ENCODE measurements around the gene DBX1.
"Not testable (repeated sequence)": the region's sequence is repeated elsewhere in the genome, so short reads cannot be mapped to it uniquely, and the experiment has no call there.

The DBX1 gene

GRCh38 chr11:20131788-20132666, 28.2 kb downstream of the DBX1 start:
- Histone ChIP-seq H3K4me1 (peaks cover 5 to 7% (median 6%) of the 10 kb centered on the region in 10 experiments; a peak in 5 of 20 replicates), H3K36me3 (no peaks in the 10 kb centered on the region), H3K4me2 (peak overlapping the region; percentile 84 to 99 (median 92)), H3K9ac (peak overlapping the region; percentile 39 to 74 (median 67)), H4K20me1 (no peaks in the 10 kb centered on the region; a peak in 1 of 22 replicates), H3K27me3 (peaks cover 0 to 13% (median 9%) of the 10 kb centered on the region in 11 experiments; a peak in 18 of 22 replicates), H3K4me3 (peak overlapping the region; percentile 52 to 70 (median 56)), H3K9me3 (replicated peaks in 1 of 11) (peaks cover 0 to 7% (median 0%) of the 10 kb centered on the region in 11 experiments; a peak in 1 of 22 replicates), H3K27ac (peak overlapping the region in 3 of 11 experiments; percentile 15 to 39 (median 20); a peak in 4 of 22 replicates)
- no peak for TF ChIP-seq Cebpa-rat (IDR thresholded peaks at IDR 0.05)

DNA sequence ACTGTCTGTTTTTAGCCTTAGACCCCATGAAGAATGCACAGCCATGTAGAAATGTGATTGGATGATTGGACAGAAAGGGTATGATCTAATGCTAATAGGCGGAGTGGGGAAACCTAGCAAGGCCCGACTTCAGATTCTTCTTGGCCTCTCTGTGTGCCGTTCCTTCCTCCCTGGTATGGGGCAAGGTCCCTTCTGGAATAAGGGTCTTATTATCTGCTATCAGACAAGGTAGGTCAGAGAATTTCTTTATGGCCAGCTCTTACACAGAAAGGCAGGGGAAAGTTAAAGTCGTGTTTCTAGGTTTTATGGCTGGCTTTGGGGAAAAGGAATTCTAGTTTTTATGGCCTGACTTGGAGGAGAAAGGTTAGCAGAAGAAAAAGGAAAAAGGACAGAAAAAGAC, 30.6 kb downstream of the DBX1 start:
- Histone ChIP-seq H3K9ac (no peak overlapping the region), H3K4me2 (no peak overlapping the region), H3K9me3 (replicated peaks in 1 of 11) (no peaks in the 10 kb centered on the region), H4K20me1 (no peaks in the 10 kb centered on the region; a peak in 1 of 22 replicates), H3K4me1 (peaks cover 5 to 7% (median 6%) of the 10 kb centered on the region in 10 experiments; a peak in 5 of 20 replicates), H3K36me3 (no peaks in the 10 kb centered on the region), H3K27me3 (peaks cover 0 to 13% (median 9%) of the 10 kb centered on the region in 11 experiments; a peak in 18 of 22 replicates), H3K27ac (no peak overlapping the region), H3K4me3 (no peak overlapping the region)
- TF ChIP-seq Cebpa-rat (IDR thresholded peaks at IDR 0.05), result no peak

DNA sequence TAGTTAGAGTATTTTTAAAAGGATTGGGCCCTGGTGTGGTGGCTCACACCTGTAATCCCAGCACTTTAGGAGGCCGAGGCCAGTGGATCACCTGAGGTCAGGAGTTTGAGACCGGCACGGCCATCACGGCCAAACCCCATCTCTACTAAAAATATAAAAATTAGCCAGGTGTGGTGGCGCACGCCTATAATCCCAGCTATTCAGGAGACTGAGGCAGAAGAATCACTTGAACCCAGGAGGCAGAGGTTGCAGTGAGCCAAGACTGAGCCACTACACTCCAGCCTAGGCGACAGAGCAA, 31.8 kb downstream of the DBX1 start:
- not testable (repeated sequence) for H3K27ac ChIP-seq; H3K9ac ChIP-seq; H3K4me3 ChIP-seq; H3K4me1 ChIP-seq; H3K9me3 ChIP-seq (replicated peaks in 1 of 11); H3K4me2 ChIP-seq; H4K20me1 ChIP-seq; H3K36me3 ChIP-seq
- peaks cover 0 to 13% (median 9%) of the 10 kb centered on the region in 11 experiments; a peak in 18 of 22 replicates for H3K27me3 ChIP-seq

DNA sequence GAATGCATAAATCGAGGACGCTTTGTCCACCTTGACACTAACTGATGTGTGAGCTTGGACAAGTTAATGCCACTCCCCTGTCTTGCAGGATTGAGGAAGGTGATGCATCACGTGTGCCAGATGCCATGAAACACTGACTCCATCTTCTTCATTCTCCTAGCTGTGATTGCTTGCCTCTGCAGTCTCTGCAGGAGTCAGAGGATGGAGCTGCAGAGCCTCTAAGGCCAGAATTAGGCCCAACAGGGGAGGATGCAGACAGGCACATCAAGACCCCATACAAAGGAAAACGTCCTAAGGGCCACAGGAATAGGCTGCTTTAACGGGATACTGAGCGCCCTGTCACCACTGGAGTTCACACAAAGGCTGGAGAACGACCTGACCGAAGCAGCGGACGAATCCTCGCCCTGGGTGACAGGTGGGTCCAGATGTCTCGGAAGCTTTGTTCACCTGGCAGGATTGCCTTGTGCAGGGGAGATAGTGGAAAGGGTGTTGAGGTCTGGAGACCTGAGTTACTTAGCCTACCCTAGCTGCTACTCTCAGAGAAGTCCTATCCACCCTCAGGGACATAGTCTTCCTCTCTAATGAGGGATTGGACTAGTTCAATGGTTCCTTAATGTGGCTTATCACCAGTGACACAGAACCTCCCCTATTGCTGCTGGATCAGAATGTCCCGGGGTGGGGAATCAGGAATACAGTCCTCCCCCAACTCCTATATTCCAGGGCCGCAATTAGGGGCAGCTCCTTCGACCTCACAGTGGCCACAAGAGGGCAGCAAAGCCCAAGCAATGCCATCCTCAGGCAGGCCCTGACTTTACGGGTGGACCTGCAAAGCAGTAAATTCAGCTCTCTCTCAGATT, 32.4 kb downstream of the DBX1 start:
- Histone ChIP-seq H3K36me3 (no peaks in the 10 kb centered on the region), H3K4me1 (peaks cover 5 to 7% (median 6%) of the 10 kb centered on the region in 10 experiments; a peak in 5 of 20 replicates), H3K9me3 (replicated peaks in 1 of 11) (no peaks in the 10 kb centered on the region), H3K4me2 (no peak overlapping the region), H3K27me3 (peaks cover 0 to 13% (median 9%) of the 10 kb centered on the region in 11 experiments; a peak in 18 of 22 replicates), H3K4me3 (no peak overlapping the region), H3K27ac (no peak overlapping the region), H4K20me1 (no peaks in the 10 kb centered on the region; a peak in 1 of 22 replicates), H3K9ac (no peak overlapping the region)
- TF ChIP-seq Cebpa-rat (IDR thresholded peaks at IDR 0.05), result no peak

GRCh38 chr11:20126724-20127123, 33.6 kb downstream of the DBX1 start:
- TF ChIP-seq Cebpa-rat (IDR thresholded peaks at IDR 0.05), result no peak
- no peak overlapping the region for H3K9ac ChIP-seq
- no peaks in the 10 kb centered on the region for H3K36me3 ChIP-seq
- H3K4me2 ChIP-seq, result no peak overlapping the region
- H3K27me3 ChIP-seq, result peaks cover 0 to 7% (median 5%) of the 10 kb centered on the region in 11 experiments; a peak in 18 of 22 replicates
- peaks cover 0 to 2% (median under 1%) of the 10 kb centered on the region in 10 experiments; a peak in 2 of 20 replicates for H3K4me1 ChIP-seq
- H3K9me3 ChIP-seq (replicated peaks in 1 of 11), result no peaks in the 10 kb centered on the region
- H3K27ac ChIP-seq, result no peak overlapping the region
- no peaks in the 10 kb centered on the region; a peak in 1 of 22 replicates for H4K20me1 ChIP-seq
- no peak overlapping the region for H3K4me3 ChIP-seq

DNA sequence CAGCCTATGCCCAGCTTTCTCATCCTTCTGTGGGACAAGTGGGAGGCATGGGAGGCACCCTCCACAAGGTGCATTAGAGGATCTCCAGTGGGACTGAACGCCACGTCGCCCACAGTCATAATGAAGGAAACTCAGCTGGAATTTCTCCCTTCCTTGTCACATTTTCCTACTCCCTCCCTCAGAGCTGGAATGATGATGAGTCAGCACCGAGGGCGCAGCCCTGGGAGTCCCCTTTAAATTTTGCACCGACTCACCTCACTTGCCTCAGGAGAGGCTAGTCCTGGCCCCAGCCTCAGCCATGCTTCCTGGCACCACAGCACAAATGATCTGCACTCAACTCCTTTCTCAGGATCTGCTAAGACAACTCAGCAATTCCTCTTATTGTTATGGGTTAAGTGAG, 34.3 kb downstream of the DBX1 start:
- Histone ChIP-seq H3K27me3 (no peaks in the 10 kb centered on the region; a peak in 1 of 22 replicates), H3K36me3 (no peaks in the 10 kb centered on the region), H3K4me3 (no peak overlapping the region), H4K20me1 (no peaks in the 10 kb centered on the region; a peak in 1 of 22 replicates), H3K27ac (no peak overlapping the region), H3K4me2 (no peak overlapping the region), H3K9me3 (replicated peaks in 1 of 11) (no peaks in the 10 kb centered on the region), H3K4me1 (no peaks in the 10 kb centered on the region), H3K9ac (no peak overlapping the region)
- no peak for TF ChIP-seq Cebpa-rat (IDR thresholded peaks at IDR 0.05)

- no peaks in the 10 kb centered on the region for H3K27me3 ChIP-seq
- no peak overlapping the region for H3K4me2 ChIP-seq
- H3K27ac ChIP-seq, result no peak overlapping the region
- H3K4me3 ChIP-seq, result no peak overlapping the region
- no peaks in the 10 kb centered on the region; a peak in 1 of 22 replicates for H4K20me1 ChIP-seq
- no peak overlapping the region for H3K9ac ChIP-seq
- no peaks in the 10 kb centered on the region for H3K4me1 ChIP-seq
- no peaks in the 10 kb centered on the region for H3K9me3 ChIP-seq (replicated peaks in 1 of 11)
- H3K36me3 ChIP-seq, result no peaks in the 10 kb centered on the region
- TF ChIP-seq Cebpa-rat (IDR thresholded peaks at IDR 0.05), result no peak
Measured at GRCh38 chr11:20122131-20122530, 38.1 kb downstream of the DBX1 start.

GRCh38 chr11:20120134-20120925, 39.9 kb downstream of the DBX1 start:
- no peaks in the 10 kb centered on the region for H3K9me3 ChIP-seq (replicated peaks in 1 of 11)
- no peak overlapping the region for H3K27ac ChIP-seq
- no peaks in the 10 kb centered on the region for H3K36me3 ChIP-seq
- H3K4me1 ChIP-seq, result no peaks in the 10 kb centered on the region
- no peak overlapping the region for H3K4me3 ChIP-seq
- no peaks in the 10 kb centered on the region for H3K27me3 ChIP-seq
- no peaks in the 10 kb centered on the region for H4K20me1 ChIP-seq
- no peak overlapping the region for H3K4me2 ChIP-seq
- TF ChIP-seq Cebpa-rat (IDR thresholded peaks at IDR 0.05), result no peak
- H3K9ac ChIP-seq, result no peak overlapping the region
